ENCODE data around the gene CDC37.
"Not testable (repeated sequence)": the region's sequence is repeated elsewhere in the genome, so short reads cannot be mapped to it uniquely, and the experiment has no call there.

- not testable (repeated sequence) for TF ChIP-seq CTCF, POLR2A (IDR thresholded peaks at IDR 0.05)
These were observed 7.9 kb upstream of the CDC37 start for GRCh38 chr19:10411224-10411623.

Data from tibial nerve (tissue), 3 donors.